HG02642 (cell line): ENCODE measurements around the gene SSTR5.

Experiments used
- ATAC-seq: cut with Tn5 transposase; IDR thresholded peaks from one replicate; pipeline ENCODE4 v1.9.1; 2021; ENCODE audit warnings: mild to moderate bottlenecking; ENCODE audit not compliant: unreplicated experiment, poor library complexity

Gene SSTR5

GRCh38 chr16:1038932-1039331 lies 33.6 kb upstream of the SSTR5 start:
- ATAC-seq, result no peak

- ATAC-seq, result no peak
These were observed 32.8 kb upstream of the SSTR5 start for GRCh38 chr16:1039762-1040161.

DNA sequence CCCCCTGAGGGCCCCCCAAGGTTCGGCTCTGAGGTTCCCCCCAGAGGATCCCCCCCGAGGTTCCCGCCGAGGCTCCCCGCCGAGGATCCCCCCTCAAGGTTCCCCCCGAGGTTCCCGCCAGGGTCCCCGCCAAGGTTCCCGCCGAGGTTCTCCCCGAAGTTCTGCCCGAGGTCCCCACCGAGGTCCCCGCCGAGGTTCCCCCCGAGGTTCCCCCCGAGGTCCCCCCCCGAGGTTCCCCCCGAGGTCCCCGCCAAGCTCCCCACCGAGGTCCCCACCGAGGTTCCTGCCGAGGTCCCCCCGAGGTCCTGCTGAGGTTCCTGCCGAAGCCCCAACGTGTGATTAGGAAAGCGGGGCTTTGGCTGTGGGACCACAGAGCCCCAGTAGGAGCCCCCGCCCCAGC lies 32.2 kb upstream of the SSTR5 start:
- ATAC-seq, result no peak

- ATAC-seq, result no peak
These were observed 30.4 kb upstream of the SSTR5 start for GRCh38 chr16:1042049-1042744.

DNA sequence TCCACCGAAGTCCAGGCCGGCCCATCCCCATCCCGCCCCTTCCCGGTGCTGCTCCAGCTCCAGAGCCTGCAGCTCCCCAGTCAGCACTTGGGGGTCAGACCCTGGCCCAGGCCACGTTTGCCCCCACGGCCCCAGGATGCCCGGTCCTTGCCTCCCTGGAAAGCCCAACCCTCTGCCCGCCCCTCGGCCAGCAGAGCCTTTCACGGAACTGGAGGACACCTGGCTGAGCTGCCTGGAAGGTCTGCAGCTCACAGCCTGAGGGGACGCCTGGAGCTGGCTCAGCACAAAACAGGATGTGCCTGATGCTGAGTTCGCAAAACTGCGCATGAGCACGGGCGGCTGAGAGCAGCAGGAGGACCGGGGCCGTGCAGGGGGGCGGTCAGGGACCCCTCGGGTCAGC lies 29.7 kb upstream of the SSTR5 start:
- no peak for ATAC-seq

DNA sequence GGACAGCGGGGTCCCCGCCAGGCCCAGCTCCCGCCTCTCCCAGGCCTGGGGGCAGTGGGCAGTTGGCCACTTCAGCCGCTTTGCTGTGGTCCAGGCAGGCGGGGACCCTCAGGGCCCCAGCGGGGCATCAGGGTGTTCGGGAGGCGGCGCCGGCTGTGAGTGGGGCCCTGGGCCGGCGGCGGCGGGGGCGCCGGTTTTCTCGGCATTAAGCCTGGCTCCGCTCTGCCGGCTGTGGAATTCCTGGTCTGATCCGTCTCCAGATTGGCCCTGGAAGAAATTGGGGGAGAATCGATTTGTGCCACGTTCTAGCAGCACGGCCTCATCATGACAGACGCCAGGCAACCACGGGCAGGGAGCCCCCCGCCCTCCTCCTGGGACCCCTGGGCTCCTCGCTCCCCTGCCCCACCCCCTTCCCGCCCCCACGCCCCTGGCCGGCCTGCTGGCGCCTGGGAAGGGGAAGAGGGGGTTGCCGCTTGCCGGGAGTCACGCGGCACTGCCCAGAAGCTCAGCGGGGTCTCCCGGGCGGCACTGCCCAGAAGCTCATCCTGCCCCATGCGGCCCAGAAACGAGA lies 28.6 kb upstream of the SSTR5 start:
- no peak for ATAC-seq

- ATAC-seq, result no peak
These were observed 27.9 kb upstream of the SSTR5 start for GRCh38 chr16:1044460-1045309.

DNA sequence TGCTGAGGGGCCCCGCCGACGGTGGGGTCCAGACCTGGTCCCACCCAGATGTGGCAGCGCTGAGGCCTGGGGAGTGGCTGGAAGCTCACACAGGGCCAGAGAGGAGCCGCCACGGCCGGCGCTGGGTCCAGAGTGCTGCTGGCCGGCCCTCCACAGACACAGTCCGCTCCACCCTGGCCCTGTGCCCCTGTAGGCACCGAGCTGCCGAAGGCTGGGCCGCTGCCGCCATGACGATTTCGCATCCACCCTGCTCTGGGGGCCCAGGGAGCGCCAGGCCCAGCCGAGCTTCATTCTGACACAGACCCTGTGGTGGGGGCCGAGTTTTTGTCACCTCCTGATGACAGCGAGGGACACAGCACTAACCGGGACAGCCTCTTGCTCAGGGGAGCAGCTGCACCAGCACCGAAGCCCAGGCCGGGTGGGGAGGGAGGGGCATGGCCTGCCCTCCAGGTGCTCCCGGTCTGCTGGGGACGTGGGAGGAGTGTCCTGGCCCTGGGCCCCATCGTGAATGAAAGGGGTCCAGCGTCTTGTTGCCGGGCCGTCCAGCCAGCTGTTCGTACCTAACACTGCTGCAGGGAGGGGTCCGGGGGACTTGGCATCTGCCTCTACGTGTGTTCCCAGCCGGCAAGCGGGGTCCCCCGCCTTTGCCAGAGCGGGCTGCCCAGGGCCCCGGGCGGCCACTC lies 27.1 kb upstream of the SSTR5 start:
- no peak for ATAC-seq

GRCh38 chr16:1045993-1046911 lies 26.3 kb upstream of the SSTR5 start:
- no peak for ATAC-seq

GRCh38 chr16:1047123-1047522 lies 25.4 kb upstream of the SSTR5 start:
- no peak for ATAC-seq

DNA sequence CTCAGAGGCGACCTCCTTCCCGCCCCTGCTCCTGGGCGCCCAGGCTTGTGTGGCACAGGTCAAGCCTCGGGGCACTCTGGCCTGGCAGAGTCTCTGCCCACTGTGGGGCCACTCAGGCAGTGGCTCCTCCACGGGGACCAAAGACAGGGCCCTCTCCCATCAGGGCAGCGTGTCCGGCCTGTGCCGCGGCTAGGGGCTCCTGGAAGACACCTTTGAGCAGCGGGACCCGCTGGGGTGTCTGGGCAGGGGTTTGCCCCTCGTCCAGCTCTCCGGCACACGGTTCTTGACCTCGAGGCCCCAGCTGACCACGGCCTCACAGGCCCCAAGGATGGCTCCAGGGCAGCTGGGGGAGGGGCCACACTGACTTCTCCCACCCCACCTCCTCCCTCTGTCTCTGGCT lies 24.7 kb upstream of the SSTR5 start:
- no peak for ATAC-seq

DNA sequence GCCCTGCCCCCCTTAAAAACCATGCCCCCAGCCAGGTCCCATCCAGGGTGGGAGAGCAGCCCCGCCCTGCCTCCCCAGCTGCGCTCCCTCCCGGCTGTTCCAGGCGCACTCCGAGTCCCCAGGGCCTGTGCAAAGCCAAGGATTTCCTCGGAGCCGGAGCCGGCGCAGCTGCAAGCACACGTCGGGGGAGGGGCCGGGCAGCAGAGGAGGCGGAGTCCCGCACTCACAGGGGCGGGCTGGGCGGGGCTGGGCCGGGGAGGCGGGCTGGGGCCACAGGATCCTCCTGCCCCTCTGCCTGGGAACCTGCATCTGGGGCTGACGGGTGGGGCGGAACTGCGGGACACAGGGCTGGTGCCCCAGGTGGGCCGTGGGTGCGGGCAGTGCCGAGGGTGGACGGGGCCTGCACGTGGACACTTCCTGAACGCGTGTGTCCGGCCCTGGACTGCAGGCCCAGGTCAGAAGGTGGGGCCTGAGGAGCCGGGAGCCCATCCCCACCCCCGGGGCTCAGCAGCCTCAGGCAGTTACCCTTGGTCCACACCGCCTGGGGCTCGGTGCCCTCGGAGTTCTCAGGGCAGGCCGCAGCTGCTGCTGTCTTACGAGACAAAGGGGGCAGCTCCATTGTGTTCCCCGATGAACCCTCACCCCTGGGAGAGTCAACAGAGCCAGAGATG lies 24.0 kb upstream of the SSTR5 start:
- no peak for ATAC-seq

DNA sequence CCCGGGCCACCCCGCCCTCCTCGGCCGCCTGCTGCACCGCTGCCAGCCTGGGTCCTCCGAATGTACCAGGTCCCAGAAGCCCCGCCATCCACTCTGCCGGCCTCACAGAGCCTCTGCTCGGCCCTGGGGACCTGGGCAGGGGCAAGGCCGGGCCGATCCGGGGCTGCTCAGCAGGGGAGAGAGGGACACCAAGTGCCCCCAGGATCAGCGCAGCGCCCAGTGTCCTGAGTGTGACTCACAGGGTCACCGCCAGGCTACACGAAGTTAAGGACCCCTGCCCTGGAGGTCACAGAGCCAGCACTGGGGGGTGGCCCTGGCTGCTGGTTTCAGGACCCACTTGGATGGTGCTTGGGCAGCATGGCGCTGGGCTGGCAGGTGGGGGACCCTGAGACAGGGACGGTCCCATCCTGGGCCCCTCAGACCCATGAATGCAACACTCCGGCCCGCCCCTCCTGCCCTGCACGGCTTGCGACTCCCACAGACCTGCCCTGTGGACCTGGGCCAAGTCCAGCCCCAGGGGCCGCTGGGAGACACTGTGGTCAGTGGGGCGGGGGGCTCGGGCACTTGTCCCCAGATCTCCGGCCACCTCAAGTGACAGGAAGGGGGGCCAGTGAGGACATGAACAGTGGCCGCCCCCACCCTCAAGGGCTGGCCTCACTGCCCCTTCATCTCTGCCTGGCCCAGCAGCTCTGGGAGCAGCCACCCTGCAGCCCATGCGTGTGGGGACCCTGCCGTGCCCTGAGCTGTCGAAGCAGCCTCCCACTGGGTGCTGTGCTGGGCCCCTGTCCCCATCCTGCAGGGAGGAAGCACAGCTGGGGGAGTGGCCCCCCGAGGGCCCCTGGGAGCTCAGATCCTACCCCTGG lies 23.2 kb upstream of the SSTR5 start:
- no peak for ATAC-seq

- ATAC-seq, result no peak
These were observed 22.6 kb upstream of the SSTR5 start for GRCh38 chr16:1049976-1050247.

- no peak for ATAC-seq
These were observed 22.0 kb upstream of the SSTR5 start for GRCh38 chr16:1050516-1050915.

- no peak for ATAC-seq
These were observed 21.6 kb upstream of the SSTR5 start for GRCh38 chr16:1050921-1051320.

DNA sequence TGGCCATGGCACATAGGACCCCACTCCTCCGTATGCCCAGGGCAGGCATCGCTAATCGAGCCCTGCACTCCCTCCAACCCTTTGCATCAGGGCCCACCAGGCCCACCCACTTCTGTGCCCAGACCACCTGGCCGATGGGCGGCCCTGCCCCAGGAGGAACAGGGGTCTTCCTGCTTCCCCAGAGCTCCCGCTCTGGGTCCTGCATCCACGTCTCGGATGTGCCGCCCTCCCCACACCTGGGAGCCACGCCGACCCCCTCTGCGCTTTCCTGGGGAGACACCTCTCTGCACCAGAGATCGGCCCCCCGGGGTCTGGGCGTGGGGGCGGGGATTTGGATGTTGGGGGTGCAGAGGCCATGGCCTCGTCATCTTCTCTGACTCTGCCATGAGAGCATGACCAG lies 21.1 kb upstream of the SSTR5 start:
- ATAC-seq, result no peak

DNA sequence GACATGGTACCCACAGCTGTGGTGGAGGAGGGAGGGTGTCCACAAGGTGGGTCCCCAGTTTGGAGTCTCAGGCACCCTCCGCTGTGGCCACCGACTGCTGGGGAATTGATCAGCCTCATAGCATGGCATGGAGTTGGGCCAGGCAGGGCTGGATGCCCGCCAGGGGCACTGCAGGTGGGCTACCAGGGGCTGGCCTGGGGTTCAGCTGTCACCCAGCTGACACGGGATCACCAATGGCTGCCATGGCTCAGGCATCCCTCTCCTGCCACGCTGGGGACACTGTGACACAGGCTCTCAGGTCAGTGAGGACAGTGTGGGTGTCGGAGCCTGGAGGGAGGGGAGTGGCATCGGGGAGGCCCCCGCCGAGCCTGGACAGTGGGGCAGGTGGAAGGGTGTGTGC lies 19.8 kb upstream of the SSTR5 start:
- ATAC-seq, result no peak

DNA sequence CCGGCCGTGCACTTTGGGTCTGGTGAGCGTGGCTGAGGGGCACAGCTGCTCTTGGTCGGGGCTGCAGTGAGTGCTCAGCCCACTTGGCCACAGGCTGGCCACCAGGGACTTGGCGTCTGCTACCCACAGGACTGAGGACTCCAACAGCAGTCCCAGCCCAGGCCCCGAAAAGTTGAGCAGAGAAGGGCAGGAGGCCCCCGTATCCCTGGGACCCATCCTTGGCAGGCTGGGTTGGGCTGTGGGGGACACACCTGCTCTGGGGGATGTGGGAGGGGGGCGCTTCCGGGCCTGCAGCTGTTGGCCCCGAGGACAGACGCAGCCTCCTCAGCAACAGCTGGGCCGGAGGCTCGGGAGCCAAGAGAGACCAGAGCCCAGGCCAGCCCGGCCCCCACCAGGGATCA lies 19.4 kb upstream of the SSTR5 start:
- no peak for ATAC-seq
